Measurements from ENCODE around the gene DHDH. TPM values are rescaled to one million over a fixed set of nuclear protein-coding genes. Genes with fewer than 3 reads are reported as not detected.
"Not testable (repeated sequence)": the region's sequence is repeated elsewhere in the genome, so short reads cannot be mapped to it uniquely, and the experiment has no call there.

DHDH gene
- total RNA-seq, 1 donor from 2014 or later = not detected

DNA sequence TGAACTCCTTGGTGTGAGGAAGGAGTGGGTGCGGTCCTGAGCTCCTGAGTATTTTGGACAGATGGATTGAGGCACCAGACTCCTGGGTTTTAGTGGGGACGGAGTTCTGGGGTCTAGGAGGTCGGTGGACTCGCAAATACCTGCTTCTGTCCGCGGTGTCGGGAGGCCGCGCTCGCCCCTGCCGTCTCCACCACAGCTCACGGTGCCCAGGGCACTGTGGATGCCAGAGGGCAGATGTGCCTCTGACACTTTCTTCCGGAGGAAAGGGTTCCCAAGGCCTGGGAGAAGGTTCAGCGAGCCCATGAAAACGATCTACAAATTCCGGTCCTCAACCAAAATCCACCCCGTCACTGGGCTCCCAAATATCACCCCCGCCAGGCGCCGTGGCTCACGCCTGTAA is 38.3 kb upstream of the DHDH start:
- no peak for ATAC-seq (ENCODE audit: low read depth)
- ChIA-PET POLR2A (interaction anchor here (0.5 to 1.3 kb wide), 4 partner anchors 8 to 31 kb away, joined by 3 to 7 read pairs (median 5); partner anchors contain the start of gene PPP1R15A), CTCF (no interaction called here)
- no peak for TF ChIP-seq CTCF (IDR thresholded peaks at IDR 0.05)
- intact Hi-C loops (cut with micrococcal nuclease) = loop anchor here (5.0 kb wide), 1 partner anchor 37 kb away; the partner anchor contains the start of gene DHDH
- H3K36me3 Mint-ChIP-seq (ENCODE audit: low read depth) = peaks cover 5% of the 10 kb centered on the region
- peaks cover 9% of the 10 kb centered on the region for H3K27me3 Mint-ChIP-seq
- H3K27ac Mint-ChIP-seq = no peak overlapping the region
- DNase-seq = no peak
- no peak overlapping the region for H3K4me3 Mint-ChIP-seq
- H3K9me3 Mint-ChIP-seq = no peaks in the 10 kb centered on the region
- H3K4me1 Mint-ChIP-seq = peaks cover 30% of the 10 kb centered on the region

DNA sequence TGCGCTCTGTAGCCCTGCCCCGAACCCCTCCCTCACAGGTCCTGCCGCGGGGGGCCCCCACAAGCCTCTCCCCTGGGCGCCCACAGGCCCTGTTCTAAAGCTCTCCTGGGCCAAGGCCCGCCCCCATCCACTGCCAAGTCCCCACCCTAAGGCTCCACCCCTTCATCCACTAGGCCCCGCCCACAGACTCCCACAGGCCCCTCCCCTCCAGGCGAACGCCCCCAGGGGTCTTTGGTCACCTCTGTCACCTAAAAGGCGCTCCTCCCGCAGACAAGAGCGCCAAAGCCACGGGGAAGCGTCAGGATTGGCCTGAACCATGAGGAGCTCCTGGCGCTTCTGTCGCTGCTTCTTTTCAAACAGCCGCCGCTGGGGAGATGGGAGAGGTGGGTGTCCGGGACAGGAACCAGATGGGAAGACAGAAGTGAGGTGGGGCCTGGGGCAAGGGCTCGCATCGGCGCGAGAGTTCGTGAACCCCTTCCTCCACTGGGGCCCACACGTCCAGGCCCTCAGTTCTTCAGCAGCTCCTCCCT is 37.2 kb upstream of the DHDH start:
- H3K4me1 Mint-ChIP-seq = peaks cover 37% of the 10 kb centered on the region
- ATAC-seq (ENCODE audit: low read depth) (peak; percentile 50), DNase-seq (peak; percentile 50)
- ChIA-PET POLR2A (interaction anchor here (0.6 to 2.1 kb wide), 5 partner anchors 10 to 75 kb away, joined by 3 to 14 read pairs (median 6); partner anchors contain the start of gene PPP1R15A), CTCF (no interaction called here)
- no peak overlapping the region for H3K27ac Mint-ChIP-seq
- H3K9me3 Mint-ChIP-seq = no peaks in the 10 kb centered on the region
- peaks cover 9% of the 10 kb centered on the region for H3K36me3 Mint-ChIP-seq (ENCODE audit: low read depth)
- peaks cover 9% of the 10 kb centered on the region for H3K27me3 Mint-ChIP-seq
- intact Hi-C loops (cut with micrococcal nuclease) = loop anchor here (5.0 kb wide), 1 partner anchor 36 kb away; the partner anchor contains the start of gene DHDH
- TF ChIP-seq CTCF (IDR thresholded peaks at IDR 0.05) = no peak
- H3K4me3 Mint-ChIP-seq = peak overlapping the region; percentile 63

DNA sequence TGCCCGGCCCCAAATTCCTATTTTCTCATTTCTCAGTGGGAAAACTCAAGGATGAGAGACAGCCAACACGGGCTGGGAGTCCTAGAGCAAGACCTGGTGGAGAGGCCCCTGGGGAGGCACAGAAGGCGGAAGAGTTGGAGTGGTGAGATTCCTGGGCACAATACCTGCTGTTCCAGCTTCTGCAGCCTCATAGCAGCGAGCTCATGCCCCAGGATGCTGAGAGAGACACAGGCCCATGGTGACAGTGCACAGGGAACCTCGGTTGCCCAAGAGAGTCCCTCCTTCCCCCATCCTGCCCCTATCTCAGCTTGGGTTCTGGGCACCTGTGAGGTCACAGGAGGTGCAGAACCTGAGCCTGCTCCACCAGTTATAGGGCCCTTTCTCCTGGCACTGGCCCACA is 36.3 kb upstream of the DHDH start:
- H3K4me3 Mint-ChIP-seq = no peak overlapping the region
- POLR2A ChIA-PET = interaction anchor here (1.4 to 2.1 kb wide), 2 partner anchors 22 to 74 kb away, joined by 3 to 14 read pairs; no protein-coding TSS in a partner anchor

GRCh38 chr19:48899386-48899749 is 34.1 kb upstream of the DHDH start:
- ATAC-seq (ENCODE audit: low read depth); H3K9me3 Mint-ChIP-seq; H3K27me3 Mint-ChIP-seq; H3K27ac Mint-ChIP-seq; DNase-seq: not testable (repeated sequence)
- H3K4me1 Mint-ChIP-seq = peaks cover 36% of the 10 kb centered on the region
- peaks cover 18% of the 10 kb centered on the region for H3K36me3 Mint-ChIP-seq (ENCODE audit: low read depth)
- peak overlapping the region; percentile 97 for H3K4me3 Mint-ChIP-seq
- ChIA-PET CTCF (interaction anchor here (2.2 kb wide), 1 partner anchor 71 kb away, joined by 6 read pairs; no protein-coding TSS in a partner anchor), POLR2A (interaction anchor here (0.7 to 3.2 kb wide), 11 partner anchors 13 to 568 kb away, joined by 3 to 55 read pairs (median 5); partner anchors contain the start of genes FTL and PPP1R15A)
- intact Hi-C loops (cut with micrococcal nuclease) = loop anchor here (5.0 kb wide), 1 partner anchor 33 kb away; the partner anchor contains the start of gene DHDH

More for the DNA sequence above, 36.3 kb upstream of the DHDH start:
- H3K27me3 Mint-ChIP-seq = peaks cover 9% of the 10 kb centered on the region
- H3K4me1 Mint-ChIP-seq = peaks cover 33% of the 10 kb centered on the region
- no peak for TF ChIP-seq CTCF (IDR thresholded peaks at IDR 0.05)
- no peaks in the 10 kb centered on the region for H3K9me3 Mint-ChIP-seq
- H3K27ac Mint-ChIP-seq = no peak overlapping the region
- intact Hi-C loops (cut with micrococcal nuclease) = loop anchor here (5.0 kb wide), 1 partner anchor 35 kb away; the partner anchor contains the start of gene DHDH
- CTCF ChIA-PET = no interaction called here
- H3K36me3 Mint-ChIP-seq (ENCODE audit: low read depth) = peaks cover 9% of the 10 kb centered on the region
- ATAC-seq (ENCODE audit: low read depth) = no peak
- no peak for DNase-seq

DNA sequence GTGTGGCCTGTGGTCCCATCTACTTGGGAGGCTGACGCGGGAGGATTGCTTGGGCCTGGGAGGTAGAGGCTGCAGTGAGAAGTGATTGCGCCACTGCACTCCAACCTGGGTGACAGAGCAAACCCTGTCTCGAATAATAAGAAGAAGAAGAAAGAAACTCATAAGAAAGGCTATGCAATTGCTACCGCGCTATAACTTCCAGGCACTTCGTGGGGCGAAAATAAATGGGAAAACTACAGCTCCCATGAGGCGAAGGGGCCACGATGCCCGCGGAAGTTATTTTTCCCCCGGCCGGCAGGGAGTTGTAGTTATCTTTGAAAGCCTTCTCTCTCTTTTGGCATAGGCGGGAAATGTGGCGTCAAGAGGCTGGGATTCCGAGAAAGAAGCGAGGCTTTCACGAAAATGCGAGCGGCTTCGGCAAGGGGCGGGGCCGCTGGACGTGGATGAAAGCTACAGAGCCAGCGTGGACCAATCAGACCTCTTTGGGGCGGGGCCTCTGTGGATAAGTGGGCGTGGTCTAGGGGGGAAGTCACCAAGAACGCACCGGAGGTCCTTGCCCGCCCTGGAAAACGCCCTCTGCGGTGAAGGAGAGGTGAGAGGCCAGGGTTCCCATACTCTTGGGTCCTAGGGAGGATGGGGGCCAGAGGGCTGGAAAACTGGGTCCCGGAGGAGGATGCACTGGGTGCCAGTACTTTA is 33.6 kb upstream of the DHDH start, which contains the start of gene NUCB1:
NUCB1 (plus strand) TSS at position 532 of the 696 bp plus-strand sequence. CDS start 485 bp downstream, outside the sequence.
- TF ChIP-seq CTCF (IDR thresholded peaks at IDR 0.05) = no peak
- Mint-ChIP-seq H3K36me3 (ENCODE audit: low read depth) (peaks cover 23% of the 10 kb centered on the region), H3K4me1 (peaks cover 35% of the 10 kb centered on the region), H3K27ac (peak within 1 kb of the TSS; percentile 93), H3K27me3 (peaks cover 2% of the 10 kb centered on the region), H3K9me3 (no peaks in the 10 kb centered on the region), H3K4me3 (peak within 1 kb of the TSS; percentile 97)
- intact Hi-C loops (cut with micrococcal nuclease) = loop anchor here (1.0 to 5.0 kb wide), 6 partner anchors 25 to 185 kb away; partner anchors contain the start of genes BAX, DHDH and SNRNP70
- ChIA-PET CTCF (interaction anchor here (0.9 to 2.2 kb wide), 2 partner anchors 71 to 104 kb away, joined by 4 to 6 read pairs; no protein-coding TSS in a partner anchor), POLR2A (interaction anchor here (0.6 to 3.2 kb wide), 16 partner anchors 10 to 569 kb away, joined by 3 to 55 read pairs (median 4); partner anchors contain the start of genes FTL, GYS1, PPP1R15A and RUVBL2)
- peak; percentile 92 for DNase-seq
- peak; percentile 98 for ATAC-seq (ENCODE audit: low read depth)

All from activated B cell treated with CpG ODN at 0.5 μM for 24 hours (primary cell).